ACHN (cell line): ENCODE measurements around the gene ALG10.
"Not testable (repeated sequence)": the region's sequence is repeated elsewhere in the genome, so short reads cannot be mapped to it uniquely, and the experiment has no call there.

Source experiments
- DNase-seq: peaks from one replicate; pipeline ENCODE4 v3.0.0-alpha.2; 2015
- in situ Hi-C: cut with HindIII; loops from 2 replicates; pipeline ENCODE4 v1.10.0; 2017; ENCODE audit warnings: low sequenced_read_pairs, low pct_ligation_motif_present, low pct_unique_long_range_greater_than_20kb

Gene ALG10, protein sequence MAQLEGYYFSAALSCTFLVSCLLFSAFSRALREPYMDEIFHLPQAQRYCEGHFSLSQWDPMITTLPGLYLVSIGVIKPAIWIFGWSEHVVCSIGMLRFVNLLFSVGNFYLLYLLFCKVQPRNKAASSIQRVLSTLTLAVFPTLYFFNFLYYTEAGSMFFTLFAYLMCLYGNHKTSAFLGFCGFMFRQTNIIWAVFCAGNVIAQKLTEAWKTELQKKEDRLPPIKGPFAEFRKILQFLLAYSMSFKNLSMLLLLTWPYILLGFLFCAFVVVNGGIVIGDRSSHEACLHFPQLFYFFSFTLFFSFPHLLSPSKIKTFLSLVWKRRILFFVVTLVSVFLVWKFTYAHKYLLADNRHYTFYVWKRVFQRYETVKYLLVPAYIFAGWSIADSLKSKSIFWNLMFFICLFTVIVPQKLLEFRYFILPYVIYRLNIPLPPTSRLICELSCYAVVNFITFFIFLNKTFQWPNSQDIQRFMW

DNA sequence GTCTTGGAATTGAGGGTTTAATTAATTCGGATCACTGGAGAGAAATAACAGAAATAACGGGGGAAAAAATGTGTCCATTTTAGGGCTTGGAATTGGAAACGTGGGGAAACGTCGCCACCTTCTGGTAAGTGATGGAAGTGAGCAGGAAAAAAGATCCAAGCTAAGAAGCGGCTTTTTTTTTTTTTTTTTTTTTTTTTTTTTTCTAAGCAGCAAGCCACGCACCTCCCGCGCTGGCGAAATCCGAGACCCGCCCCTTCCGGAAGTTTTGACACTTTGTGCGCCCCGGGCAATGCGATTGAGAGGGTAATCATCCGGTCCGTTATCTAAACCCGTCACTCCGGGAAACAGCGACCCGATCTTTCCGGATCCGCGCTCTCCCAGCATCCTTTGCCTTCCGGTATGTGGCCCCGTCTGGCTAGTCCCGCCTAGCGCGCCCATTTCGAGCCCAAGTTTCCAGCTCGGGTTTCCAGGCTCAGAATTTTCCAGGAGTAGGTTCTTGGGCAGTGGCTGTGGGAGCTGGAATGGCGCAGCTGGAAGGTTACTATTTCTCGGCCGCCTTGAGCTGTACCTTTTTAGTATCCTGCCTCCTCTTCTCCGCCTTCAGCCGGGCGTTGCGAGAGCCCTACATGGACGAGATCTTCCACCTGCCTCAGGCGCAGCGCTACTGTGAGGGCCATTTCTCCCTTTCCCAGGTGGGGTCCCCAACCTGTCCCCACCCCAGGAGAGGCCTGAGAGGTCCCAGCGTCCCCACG lies at the start of gene ALG10:
Gene ALG10, plus strand, starts transcription at position 418 of the 752 bp plus-strand sequence. Its CDS starts 104 bp downstream, at position 522.
- peak; percentile 100 for DNase-seq
- in situ Hi-C loops, result no loop called here

DNA sequence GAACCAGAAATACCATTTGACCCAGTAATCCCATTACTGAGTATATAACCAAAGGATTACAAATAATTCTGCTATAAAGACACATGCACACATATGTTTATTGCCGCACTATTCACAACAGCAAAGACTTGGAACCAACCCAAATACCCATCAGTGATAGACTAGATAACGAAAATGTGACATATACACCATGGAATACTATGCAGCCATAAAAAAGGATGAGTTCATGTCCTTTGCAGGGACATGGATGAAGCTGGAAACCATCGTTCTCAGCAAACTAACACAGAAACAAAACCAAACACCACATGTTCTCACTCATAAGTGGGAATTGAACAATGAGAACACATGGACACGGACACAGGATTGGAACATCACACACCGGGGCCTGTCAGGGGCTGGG lies 49.4 kb upstream of the ALG10 start:
- DNase-seq, in situ Hi-C loops: not testable (repeated sequence)

DNA sequence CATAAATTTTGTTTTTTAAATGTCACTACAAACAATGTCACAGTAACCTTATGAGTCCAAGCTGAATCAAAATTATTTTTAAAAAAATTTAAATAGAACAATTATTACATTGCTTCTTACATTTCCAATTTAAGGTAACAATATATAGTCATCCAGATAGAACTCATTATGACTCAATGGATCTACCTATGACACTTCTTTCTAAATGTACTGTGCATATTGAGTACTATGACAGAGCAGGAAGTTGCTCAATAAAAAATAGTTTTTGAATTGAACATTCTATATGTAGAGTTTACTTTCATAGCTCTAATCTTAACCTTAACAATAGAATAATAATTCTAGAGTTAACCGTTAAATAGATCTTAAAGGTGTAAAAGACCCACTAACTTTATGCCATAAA lies 44.4 kb upstream of the ALG10 start:
- DNase-seq, result no peak
- in situ Hi-C loops, result no loop called here

DNA sequence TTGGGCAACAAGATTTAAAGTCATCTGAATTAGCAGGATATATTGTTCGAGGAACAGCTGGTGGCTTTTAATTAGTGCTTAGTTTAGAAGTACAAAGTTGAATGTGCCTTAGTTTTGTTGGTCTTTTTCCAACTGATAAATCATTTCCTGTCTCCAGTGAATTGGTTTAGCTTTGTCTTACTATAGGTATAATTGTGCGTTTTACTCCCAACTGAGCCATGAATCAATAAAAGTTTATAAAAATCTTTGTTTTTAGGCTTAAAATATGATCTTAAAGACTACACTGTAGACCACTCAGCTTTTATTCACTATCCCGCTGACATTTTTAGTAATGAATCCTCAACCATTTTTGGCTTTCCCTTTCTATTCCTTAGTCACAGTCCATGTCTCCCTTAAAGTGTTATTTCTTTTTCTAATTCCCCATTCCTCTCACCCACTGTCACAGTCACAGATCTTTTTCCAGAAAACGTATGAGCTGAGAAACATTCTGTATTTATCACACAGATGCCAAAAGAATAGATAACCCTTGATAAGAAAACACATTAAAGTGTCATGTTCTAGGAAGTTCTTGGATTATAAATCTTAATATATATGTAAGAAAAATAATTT lies 34.0 kb upstream of the ALG10 start:
- in situ Hi-C loops, result no loop called here
- DNase-seq, result no peak

DNA sequence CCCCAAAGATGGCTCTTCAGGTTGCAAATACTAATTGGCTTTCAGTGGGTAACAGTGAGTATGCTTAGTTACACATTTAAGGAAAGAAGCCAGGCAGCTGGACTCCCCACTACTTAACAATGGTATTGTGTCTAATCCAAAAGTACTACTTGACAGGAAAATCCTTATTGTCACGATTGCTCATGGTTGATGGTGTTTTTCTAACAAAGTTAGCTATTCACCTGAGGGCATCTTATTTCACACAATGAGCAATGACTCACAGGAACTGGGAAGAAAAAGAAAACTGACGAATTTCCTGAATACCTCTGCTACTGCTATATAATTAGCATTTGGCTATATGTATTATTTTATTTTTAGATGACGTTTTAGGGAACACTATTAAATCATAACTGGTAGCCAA lies 33.4 kb upstream of the ALG10 start:
- no peak for DNase-seq
- in situ Hi-C loops, result no loop called here

DNA sequence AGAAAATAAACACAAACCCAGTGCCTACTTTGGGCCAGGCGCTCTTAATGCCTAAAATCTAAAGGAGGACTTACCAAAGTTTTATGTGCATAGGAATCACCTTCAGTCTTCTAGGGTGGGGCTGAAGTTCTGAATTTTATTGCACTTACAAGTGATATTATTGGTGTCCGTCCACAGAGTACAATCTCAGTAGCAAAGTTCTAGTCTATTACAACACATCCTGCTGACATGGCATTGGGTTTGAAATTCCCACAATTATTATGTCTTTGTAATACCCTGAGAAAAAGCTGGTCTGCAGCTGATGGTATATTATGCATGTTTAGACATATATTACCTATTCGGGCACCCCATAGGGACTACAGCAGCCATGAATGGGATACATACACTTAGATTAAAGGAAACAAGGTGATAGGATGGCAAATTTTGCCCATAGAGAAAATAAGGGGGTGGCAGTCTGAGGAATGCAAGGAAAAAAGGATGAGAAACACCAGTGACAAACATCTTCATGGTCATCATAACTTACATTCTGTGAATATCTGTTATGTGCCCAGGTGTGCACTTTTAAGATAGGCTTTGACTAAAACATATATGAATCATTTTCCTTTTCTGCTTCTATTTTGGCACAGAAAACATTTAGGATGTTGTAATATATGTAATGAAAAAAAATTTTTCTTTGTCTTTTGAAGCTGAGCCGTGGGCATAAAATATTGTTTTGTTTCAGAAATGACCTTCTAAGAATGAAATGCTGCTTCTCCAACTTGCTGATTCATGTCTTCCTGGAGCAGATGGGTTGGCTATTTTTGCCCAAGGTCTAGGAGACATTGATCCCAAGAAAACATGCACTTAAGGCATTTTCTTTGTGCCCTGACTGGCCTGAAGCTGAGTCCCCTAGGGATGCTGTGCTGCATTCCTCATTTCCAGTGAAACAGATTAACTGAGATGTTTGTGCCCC lies 27.2 kb upstream of the ALG10 start:
- in situ Hi-C loops, result no loop called here
- DNase-seq, result no peak

DNA sequence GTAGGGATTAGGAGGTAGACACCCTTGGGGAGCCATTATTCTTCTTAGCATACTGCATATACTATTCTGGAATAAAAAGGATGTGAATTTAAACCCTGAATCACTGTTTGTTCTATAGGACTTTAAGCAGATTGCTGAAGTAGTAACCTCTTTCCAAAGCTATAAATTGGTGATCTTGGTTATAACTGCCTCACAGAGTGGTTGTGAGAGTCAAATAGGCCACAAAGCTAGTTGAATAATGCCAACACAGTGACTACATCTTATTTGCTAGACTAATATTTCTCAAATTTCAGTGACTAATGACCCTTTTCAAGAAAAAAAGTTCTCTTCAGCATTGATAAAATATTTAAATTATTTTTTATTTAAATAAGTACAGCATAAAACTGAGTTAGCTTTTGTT lies 13.5 kb upstream of the ALG10 start:
- DNase-seq, in situ Hi-C loops: not testable (repeated sequence)

DNA sequence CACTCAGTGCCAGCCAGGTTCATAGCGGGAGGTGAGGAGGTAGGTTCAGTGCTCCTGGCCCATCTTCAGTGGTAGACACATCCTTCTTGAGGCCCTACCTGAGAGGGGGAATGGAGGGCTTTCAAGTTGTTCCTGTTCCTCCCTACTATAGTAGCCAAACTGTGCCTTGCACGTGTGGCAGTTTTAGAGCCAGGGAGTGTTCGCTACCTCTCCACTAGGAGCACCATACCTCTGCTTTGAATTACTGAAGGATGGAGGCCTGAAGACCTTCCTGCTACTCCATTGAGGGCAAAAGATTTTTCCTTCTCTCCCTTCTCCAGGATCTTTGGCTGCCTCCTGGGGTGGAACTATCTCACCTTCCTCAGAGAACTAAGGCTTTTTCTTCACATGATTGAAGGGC lies 5.9 kb upstream of the ALG10 start:
- in situ Hi-C loops, result no loop called here

DNA sequence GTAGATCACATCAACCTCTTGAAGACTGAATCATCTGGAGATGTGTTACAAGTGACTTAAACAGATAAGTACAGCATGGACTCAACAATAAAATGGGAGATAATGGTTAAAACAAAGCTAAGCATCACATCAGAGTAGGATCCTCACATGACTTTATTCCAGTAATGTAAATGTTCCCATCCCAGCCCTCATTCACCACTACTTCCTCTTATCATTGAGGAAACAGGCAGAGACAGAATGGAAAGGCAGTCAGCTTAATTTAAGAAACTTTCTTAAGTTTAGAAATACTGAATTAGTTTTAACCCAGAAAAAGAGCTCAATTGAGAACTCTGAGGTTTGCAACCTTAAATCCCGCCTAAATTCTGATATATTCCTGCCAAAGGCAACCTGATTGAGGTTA lies 1.2 kb upstream of the ALG10 start:
- DNase-seq, result no peak
- in situ Hi-C loops, result no loop called here

More for the DNA sequence above, 5.9 kb upstream of the ALG10 start:
- no peak for DNase-seq

DNA sequence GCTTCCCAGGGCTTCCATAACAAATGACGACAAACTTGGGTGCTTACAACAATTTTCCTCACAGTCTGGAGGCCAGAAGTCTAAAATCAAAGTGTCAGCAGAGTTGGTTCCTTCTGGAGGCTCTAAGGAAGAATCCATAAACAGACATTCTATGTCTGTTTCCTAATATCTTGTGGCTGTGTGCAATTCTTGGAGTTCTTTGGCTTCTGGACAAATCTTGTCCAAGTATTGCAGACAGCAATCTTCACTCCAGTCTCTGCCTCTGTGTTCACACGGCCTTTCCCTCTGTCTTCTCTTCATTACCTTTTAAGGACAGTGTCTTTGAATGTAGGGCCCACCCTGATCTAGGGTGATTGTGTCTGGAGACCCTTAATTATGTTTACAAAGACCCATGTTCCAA lies 5.4 kb downstream of the ALG10 start:
- in situ Hi-C loops, DNase-seq: not testable (repeated sequence)

DNA sequence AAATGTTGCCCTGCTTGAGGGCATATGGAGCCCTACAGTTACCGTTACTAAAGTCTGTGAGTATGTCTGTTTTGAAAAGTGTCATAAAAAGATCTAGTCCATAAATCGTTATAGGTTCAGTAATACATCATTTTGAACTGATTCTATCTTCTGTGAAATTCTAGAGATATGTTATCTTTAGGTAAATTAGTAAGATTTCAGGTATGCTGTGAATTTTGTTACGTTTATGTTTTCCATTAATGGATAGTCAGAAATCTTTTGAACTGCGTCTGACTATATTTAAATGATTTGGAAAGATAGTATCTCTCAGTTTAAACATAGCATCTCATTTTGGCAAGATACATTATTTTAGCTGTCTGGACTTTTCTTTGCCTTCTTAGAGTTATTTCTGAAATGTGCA lies 8.3 kb downstream of the ALG10 start:
- in situ Hi-C loops, result no loop called here

DNA sequence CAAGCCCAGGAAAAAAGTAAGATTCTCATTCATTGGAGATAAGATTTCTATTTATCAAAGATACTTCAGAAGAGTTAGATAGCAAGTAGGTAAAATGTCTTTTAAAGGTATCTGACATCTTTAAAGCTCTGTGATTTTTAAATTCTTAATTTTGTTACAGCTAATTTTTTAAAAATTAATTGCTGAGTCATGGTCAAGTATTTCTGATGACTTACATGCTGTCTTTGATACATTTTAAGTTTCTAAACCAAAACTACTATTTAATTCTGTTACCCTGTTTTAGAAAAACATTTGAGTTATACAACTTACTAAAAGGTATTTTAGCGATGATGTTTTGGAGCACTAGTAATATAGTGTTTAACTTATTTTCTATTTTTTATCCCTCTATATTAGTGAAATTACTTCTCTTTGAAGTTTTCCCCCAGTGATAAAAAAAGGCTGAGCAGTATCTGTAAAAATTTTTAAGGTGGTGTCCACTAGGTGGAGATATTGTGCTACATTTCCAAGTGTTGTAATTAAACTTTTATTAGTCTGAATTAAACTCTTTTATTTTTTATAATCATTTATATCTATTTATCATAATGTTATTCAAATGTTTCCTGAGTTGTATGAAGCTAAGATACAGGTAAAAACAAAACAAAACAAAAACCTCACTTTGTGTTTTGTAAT lies 11.5 kb downstream of the ALG10 start:
- in situ Hi-C loops, result no loop called here
- peak; percentile 66 for DNase-seq

More for the DNA sequence above, 8.3 kb downstream of the ALG10 start:
- DNase-seq, result no peak

DNA sequence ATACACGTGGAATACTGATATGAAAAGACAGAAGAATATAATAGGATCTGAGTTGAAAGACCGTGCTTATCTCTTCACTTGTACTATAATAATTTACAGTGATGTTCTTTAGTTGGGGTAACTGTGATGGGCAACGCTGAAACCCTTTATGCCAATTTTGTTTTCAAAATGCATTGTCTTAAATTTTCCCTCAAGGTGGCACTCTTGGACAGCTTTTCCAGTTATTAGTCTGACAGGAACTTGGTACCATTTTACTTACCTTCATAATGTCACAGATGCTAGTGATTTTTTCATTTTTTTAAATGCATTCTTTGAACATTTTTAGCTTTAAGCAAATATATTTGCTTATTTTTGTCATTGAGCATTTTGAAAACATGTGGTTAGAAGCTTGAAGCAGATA lies 16.1 kb downstream of the ALG10 start:
- in situ Hi-C loops, result not testable (repeated sequence)
- DNase-seq, result peak; percentile 49

DNA sequence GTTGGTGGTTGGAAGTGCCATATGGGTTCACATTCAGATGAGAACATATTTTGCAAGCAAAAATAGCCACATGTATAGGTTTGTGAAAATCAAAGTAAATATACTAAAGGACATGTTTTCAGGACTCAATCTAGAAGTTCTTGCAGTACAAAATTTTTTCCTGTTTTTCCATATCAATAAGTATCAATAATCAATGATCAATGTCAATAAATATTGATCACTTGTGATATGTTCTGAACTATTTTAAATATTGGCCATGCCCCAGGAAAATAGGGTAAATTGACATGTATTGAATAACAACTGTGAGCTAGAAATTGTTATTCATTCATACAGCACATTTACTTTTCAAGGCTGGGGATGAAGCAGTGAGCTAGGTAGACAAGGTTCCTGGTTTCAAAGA lies 24.3 kb downstream of the ALG10 start:
- no peak for DNase-seq
- in situ Hi-C loops, result no loop called here

DNA sequence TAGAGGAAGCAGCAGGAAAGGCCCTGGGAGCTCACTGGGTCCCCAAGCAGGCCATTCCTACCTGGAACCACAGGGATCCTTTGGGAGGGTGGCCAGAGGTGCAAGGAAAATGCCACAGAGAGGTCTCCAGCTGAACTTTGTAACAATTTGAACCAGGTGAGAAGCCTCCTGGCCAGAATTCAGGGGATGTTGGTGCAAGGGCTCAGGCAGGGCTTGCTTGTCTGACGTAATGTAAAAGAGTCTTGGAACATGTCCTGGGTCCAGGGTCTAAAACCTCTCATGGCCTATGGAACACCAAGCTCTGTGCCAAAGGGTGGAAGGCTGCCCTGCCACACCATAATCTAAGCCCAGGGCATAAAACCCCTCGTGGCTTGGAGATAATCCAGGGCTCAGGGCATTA lies 25.6 kb downstream of the ALG10 start:
- in situ Hi-C loops, result not testable (repeated sequence)

DNA sequence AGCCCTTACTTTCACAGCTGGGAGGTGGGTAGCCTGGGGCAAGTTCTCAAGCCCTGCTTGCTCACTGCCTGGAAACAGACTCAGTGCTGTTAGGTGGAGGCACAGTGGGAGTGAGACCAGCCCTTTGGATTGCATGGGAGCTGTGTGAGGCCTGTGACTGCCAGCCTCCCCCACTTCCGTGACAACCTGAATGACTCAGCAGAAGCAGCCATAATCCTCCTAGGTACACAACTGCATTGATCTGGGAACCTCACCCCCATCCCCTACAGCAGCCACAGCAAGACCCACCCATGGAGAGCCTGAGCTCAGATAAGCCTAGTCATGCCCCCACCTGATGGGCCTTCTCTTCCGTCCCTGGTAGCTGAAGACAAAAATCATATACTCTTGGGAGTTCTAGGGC lies 26.4 kb downstream of the ALG10 start:
- in situ Hi-C loops, result no loop called here
- no peak for DNase-seq

More for the DNA sequence above, 25.6 kb downstream of the ALG10 start:
- DNase-seq, result not testable (repeated sequence)

DNA sequence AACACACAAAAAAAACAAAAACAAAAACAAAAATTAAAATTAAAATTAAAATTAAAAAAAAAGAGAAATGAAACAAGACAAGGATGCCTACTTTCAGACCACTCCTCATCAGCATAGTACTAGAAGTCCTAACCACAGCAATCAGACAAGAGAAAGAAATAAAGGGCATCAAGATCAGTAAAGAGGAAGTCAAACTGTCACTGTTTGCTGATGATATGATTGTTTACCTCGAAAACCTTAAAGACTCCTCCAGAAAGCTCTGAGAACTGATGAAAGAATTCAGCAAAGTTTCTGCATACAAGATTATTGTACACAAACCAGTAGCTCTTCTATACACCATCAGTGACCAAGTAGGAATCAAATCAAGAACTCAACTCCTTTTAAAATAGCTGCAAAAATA lies 29.2 kb downstream of the ALG10 start:
- in situ Hi-C loops, result no loop called here
- no peak for DNase-seq

DNA sequence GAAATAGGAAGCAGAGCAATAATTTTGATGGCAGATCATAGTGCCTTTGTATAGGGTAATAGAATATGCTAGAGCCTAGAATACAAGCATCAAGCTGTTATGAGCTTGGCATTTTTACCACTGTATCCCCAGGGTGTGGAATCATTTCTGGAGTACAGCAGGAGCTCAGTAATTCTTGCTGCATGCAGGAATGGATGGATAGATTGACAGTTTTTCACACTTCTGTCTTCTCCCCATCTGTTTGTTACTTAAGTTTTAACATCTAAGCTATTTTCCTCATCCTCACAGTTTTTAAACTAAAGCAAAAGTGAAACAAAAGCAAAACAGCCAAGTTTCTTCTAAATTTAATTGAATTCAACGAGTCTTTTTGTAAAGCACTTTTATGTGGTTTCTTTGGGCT lies 32.6 kb downstream of the ALG10 start:
- DNase-seq, result no peak
- in situ Hi-C loops, result no loop called here
